Upper lobe of left lung (tissue), 4 donors: ENCODE results near the gene WDR35.

ENCODE experiments used
- POLR2A ChIP-seq, 4 donors: fragments of 450-650 bp; IDR thresholded peaks; one replicate each; pipeline ENCODE4 v1.5.1; 2016 to 2017; ENCODE audit warnings: antibody characterized with exemption in 4 of 4, mild to moderate bottlenecking in 2 of 4
- TF ChIP-seq, protein P1 (sequence below), 6 experiments: fragments of 450-650 bp in 4 of 6; fragments of 200-600 bp in 2 of 6; sonication (generic) in 2 of 6; IDR thresholded peaks; one replicate each; pipeline ENCODE4 v1.5.1; 2016 to 2019; ENCODE audit warnings: antibody characterized with exemption in 6 of 6

DNA sequence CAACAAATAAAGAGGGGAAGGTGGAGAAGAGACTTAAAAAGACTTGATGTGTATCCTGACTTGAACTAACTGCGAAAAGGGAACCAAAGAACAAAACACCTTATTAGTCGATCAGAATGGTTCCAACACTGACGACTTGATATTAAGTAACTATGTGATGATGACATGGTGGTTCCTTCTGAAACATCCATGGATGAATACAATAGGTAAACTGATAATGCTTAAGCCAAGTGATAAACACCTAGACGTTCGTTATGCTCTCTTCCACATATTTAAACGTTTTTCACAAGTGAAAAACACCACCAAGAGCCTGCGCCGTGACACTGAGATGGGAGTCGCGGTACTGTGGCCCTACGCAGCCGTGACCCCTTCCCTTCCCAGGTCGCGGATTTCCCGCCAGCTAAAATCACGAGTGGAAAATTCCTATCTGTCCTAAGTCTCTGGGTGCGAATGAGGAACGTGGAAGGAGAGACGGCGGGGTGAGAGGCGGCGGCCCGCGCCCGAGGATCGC, 88.9 kb downstream of the WDR35 start:
- TF ChIP-seq POLR2A (IDR thresholded peaks at IDR 0.05): no peak
- TF ChIP-seq, protein P1, sequence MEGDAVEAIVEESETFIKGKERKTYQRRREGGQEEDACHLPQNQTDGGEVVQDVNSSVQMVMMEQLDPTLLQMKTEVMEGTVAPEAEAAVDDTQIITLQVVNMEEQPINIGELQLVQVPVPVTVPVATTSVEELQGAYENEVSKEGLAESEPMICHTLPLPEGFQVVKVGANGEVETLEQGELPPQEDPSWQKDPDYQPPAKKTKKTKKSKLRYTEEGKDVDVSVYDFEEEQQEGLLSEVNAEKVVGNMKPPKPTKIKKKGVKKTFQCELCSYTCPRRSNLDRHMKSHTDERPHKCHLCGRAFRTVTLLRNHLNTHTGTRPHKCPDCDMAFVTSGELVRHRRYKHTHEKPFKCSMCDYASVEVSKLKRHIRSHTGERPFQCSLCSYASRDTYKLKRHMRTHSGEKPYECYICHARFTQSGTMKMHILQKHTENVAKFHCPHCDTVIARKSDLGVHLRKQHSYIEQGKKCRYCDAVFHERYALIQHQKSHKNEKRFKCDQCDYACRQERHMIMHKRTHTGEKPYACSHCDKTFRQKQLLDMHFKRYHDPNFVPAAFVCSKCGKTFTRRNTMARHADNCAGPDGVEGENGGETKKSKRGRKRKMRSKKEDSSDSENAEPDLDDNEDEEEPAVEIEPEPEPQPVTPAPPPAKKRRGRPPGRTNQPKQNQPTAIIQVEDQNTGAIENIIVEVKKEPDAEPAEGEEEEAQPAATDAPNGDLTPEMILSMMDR (IDR thresholded peaks at IDR 0.05): no peak
